ENCODE measurements around the gene RBFOX1.

GRCh38 chr16:7290682-7291081 is 42.0 kb upstream of the RBFOX1 start:
- TF ChIP-seq CTCF (IDR thresholded peaks at IDR 0.05) (no peak), POLR2A (IDR thresholded peaks at IDR 0.05) (no peak)
